HepG2 (cell line): ENCODE results near the gene ZNF687. TPM values are rescaled to one million over a fixed set of nuclear protein-coding genes. Genes with fewer than 3 reads are reported as not detected.
A peak's percentile ranks its signal among the peaks of the same experiment; 100 is the strongest.

Source experiments
- ARHGAP35 ChIP-seq: sonication (generic); formaldehyde crosslinking; IDR thresholded peaks from 2 replicates; pipeline ENCODE4 v1.9.0; 2022; ENCODE audit warnings: mild to moderate bottlenecking, inconsistent platforms, moderate library complexity, missing genetic modification reagents, borderline replicate concordance
- ASH2L ChIP-seq: fragments of 300-600, 200-600 bp; sonication (generic); IDR thresholded peaks from 2 replicates; pipeline ENCODE4 v1.7.0; 2017; ENCODE audit warnings: low read depth, mild to moderate bottlenecking, moderate library complexity, mixed read lengths, low read length; ENCODE audit not compliant: insufficient read length
- BORCS8-MEF2B ChIP-seq: sonication (generic); formaldehyde crosslinking; IDR thresholded peaks from 2 replicates; pipeline ENCODE4 v1.8.0; 2022; ENCODE audit warnings: mild to moderate bottlenecking, missing genetic modification reagents
- CHCHD3 ChIP-seq: sonication (generic); formaldehyde crosslinking; IDR thresholded peaks from 2 replicates; pipeline ENCODE4 v1.8.0; 2022; ENCODE audit warnings: mild to moderate bottlenecking, missing genetic modification reagents, moderate library complexity
- ETV5 ChIP-seq: IDR thresholded peaks from 2 replicates; pipeline ENCODE4 v1.6.1; 2018; ENCODE audit warnings: missing biosample characterization, missing genetic modification reagents, inconsistent platforms, borderline replicate concordance
- KDM6A ChIP-seq: IDR thresholded peaks from 2 replicates; pipeline ENCODE4 v1.6.1; 2016; ENCODE audit warnings: low read depth
- KLF16 ChIP-seq, 2 experiments: sonication (generic) in 1 of 2; formaldehyde crosslinking in 1 of 2; IDR thresholded peaks; 2 replicates each; pipeline versions ENCODE4 v1.6.1 to v1.8.0; 2016 to 2023; ENCODE audit warnings: missing genetic modification reagents in 2 of 2, missing compliant biosample characterization in 1 of 2
- MED1 ChIP-seq: sonication (generic); formaldehyde crosslinking; IDR thresholded peaks from 2 replicates; pipeline ENCODE4 v1.4.0; 2020; ENCODE audit warnings: missing genetic modification reagents
- NFE2L2 ChIP-seq: fragments of 150-350 bp; IDR thresholded peaks from 2 replicates; pipeline ENCODE4 v1.6.1; 2014; ENCODE audit warnings: low read length
- SMARCE1 ChIP-seq: fragments of 450-650 bp; IDR thresholded peaks from 2 replicates; pipeline ENCODE4 v1.6.1; 2017; ENCODE audit warnings: borderline replicate concordance
- SP2 ChIP-seq: sonication (generic); formaldehyde crosslinking; IDR thresholded peaks from 2 replicates; pipeline ENCODE4 v1.5.1; 2020; ENCODE audit warnings: mild to moderate bottlenecking, missing genetic modification reagents
- SUZ12 ChIP-seq: fragments of 150-350 bp; IDR thresholded peaks from 2 replicates; pipeline ENCODE4 v1.6.1; 2014; ENCODE audit warnings: low read depth, low read length
- TEAD3 ChIP-seq: optimal IDR thresholded peaks from 2 replicates; pipeline ENCODE3; 2016; ENCODE audit warnings: borderline replicate concordance
- ZBTB1 ChIP-seq: sonication (generic); formaldehyde crosslinking; IDR thresholded peaks from 2 replicates; pipeline ENCODE4 v1.4.0; 2020; ENCODE audit warnings: missing genetic modification reagents, borderline replicate concordance
- ZBTB8A ChIP-seq: sonication (generic); formaldehyde crosslinking; IDR thresholded peaks from 2 replicates; pipeline ENCODE4 v1.4.0; 2020; ENCODE audit warnings: mild to moderate bottlenecking, low read depth, missing genetic modification reagents, borderline replicate concordance
- ZMYM2 ChIP-seq: sonication (generic); formaldehyde crosslinking; IDR thresholded peaks from 2 replicates; pipeline ENCODE4 v1.8.0; 2022; ENCODE audit warnings: mild to moderate bottlenecking, missing genetic modification reagents
- ZNF230 ChIP-seq: sonication (generic); formaldehyde crosslinking; IDR thresholded peaks from 2 replicates; pipeline ENCODE4 v1.4.0; 2020; ENCODE audit warnings: mild to moderate bottlenecking, missing genetic modification reagents
- ZNF253 ChIP-seq: sonication (generic); formaldehyde crosslinking; IDR thresholded peaks from 2 replicates; pipeline ENCODE4 v1.8.0; 2022; ENCODE audit warnings: mild to moderate bottlenecking, missing genetic modification reagents, borderline replicate concordance
- ZNF274 ChIP-seq: sonication (generic); formaldehyde crosslinking; IDR thresholded peaks from 2 replicates; pipeline ENCODE4 v1.5.1; 2020; ENCODE audit warnings: mild to moderate bottlenecking, missing genetic modification reagents
- ZNF326 ChIP-seq: sonication (generic); formaldehyde crosslinking; IDR thresholded peaks from 2 replicates; pipeline ENCODE4 v1.4.0; 2020; ENCODE audit warnings: missing genetic modification reagents, borderline replicate concordance
- ZNF567 ChIP-seq: sonication (generic); formaldehyde crosslinking; IDR thresholded peaks from 2 replicates; pipeline ENCODE4 v1.8.1; 2023; ENCODE audit warnings: mild to moderate bottlenecking, missing genetic modification reagents, borderline replicate concordance
- polyA plus RNA-seq, 8 experiments: library from polyadenylated mRNA; depleted of rRNA in 3 of 8; stranded (reverse) in 7 of 8; unstranded in 1 of 8; fragments of >200 nt; fragmentation: Illumina TruSeq in 4 of 8; extraction: Trizol in 4 of 8; gene quantifications; 2 replicates each; pipeline versions ENCODE4 v1.2.1 to v1.2.3, GENCODE V29; 2011 to 2016; ENCODE audit warnings: low read depth in 4 of 8, missing spikeins in 1 of 8, mixed read lengths in 1 of 8; ENCODE audit not compliant: insufficient read depth in 1 of 8
- total RNA-seq, 5 experiments: library from RNA; depleted of rRNA; stranded (reverse); fragments of >200 nt; fragmentation: Illumina TruSeq; extraction: Trizol; gene quantifications; 2 replicates each; pipeline ENCODE4 v1.2.3, GENCODE V29; 2016; ENCODE audit warnings: low read depth in 1 of 5
- TF ChIP-seq, protein P1 (sequence below): sonication (generic); formaldehyde crosslinking; IDR thresholded peaks from 2 replicates; pipeline ENCODE4 v1.9.0; 2022; ENCODE audit warnings: low read depth, missing genetic modification reagents
- TF ChIP-seq, protein P2 (sequence below): IDR thresholded peaks from 2 replicates; pipeline ENCODE4 v1.6.1; 2016; ENCODE audit warnings: missing compliant biosample characterization, missing genetic modification reagents, borderline replicate concordance
- TF ChIP-seq, protein P3 (sequence below): sonication (generic); formaldehyde crosslinking; IDR thresholded peaks from 2 replicates; pipeline ENCODE4 v1.8.1; 2023; ENCODE audit warnings: missing genetic modification reagents, inconsistent platforms, borderline replicate concordance
- TF ChIP-seq, protein P4 (sequence below): sonication (generic); formaldehyde crosslinking; IDR thresholded peaks from 2 replicates; pipeline ENCODE4 v1.4.0; 2020; ENCODE audit warnings: mild to moderate bottlenecking, missing genetic modification reagents

ZNF687 gene
- total and polyA plus RNA-seq, 2 of the 13 experiments (the other 11 are each of a cell fraction or from before 2014, with no cell fraction given) = 14.1 to 16.5 TPM

DNA sequence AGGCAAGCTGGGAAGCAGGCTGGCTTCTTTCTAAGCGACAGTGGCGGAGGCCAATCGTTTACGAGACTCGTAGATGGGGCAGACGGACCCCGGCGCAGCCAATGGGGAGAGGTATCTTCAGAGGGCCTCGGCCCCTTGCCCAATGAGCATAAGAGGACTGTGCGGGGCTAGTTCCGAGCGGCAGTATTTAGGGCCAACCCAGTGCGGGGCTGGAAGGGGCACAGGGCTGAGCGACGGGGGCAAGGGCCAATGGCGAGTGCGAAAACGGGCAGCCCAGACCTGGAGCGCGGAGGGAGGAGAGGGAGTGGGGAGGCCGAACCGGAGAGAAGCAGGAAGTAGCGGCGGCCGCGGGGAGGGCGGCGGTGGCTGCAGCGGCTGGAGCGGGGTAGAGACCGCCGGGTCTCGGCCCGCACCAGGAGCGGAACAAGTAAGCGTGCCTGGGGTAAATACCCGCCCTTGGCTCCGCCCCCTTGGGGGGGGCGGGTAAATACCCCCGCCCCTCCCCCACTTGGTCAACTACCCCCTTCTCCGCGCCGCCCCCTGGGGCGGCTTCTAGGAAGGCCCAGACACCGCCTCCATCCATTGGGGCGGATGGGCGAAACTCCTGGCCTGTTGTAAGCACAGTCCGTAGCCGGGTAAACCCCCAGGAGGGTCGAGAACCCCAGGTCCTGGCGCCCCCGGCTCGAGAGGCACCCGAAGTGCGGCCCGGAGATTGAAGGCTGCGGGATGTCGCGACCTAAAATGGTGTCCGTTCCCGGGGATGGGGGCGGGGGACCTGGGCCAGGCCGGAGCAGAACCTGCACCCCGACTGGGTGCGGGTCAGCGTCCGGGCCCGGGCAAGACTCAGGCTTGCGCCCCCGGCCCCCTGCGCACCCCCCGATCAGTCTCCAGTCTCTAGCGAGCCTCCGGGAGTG lies at the start of gene ZNF687 (continued):
- TF ChIP-seq, protein P1, sequence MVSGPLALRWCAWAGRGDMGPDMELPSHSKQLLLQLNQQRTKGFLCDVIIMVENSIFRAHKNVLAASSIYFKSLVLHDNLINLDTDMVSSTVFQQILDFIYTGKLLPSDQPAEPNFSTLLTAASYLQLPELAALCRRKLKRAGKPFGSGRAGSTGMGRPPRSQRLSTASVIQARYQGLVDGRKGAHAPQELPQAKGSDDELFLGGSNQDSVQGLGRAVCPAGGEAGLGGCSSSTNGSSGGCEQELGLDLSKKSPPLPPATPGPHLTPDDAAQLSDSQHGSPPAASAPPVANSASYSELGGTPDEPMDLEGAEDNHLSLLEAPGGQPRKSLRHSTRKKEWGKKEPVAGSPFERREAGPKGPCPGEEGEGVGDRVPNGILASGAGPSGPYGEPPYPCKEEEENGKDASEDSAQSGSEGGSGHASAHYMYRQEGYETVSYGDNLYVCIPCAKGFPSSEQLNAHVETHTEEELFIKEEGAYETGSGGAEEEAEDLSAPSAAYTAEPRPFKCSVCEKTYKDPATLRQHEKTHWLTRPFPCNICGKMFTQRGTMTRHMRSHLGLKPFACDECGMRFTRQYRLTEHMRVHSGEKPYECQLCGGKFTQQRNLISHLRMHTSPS (CRISPR knock-in tag) = no peak
- TF ChIP-seq ZNF274 (no peak), ZNF567 (CRISPR knock-in tag) (no peak), ZBTB1 (no peak), ZNF326 (CRISPR knock-in tag) (no peak), ETV5 (CRISPR knock-in tag) (peak; percentile 51), MED1 (CRISPR knock-in tag) (peak; percentile 7; the same call in 1 of the 2 replicates), CHCHD3 (no peak), ZBTB8A (CRISPR knock-in tag) (no peak), BORCS8-MEF2B (no peak), SMARCE1 (no peak), SUZ12 (no peak), TEAD3 (CRISPR knock-in tag) (peak; percentile 50), NFE2L2 (no peak), SP2 (CRISPR knock-in tag) (peak; percentile 100), ARHGAP35 (CRISPR knock-in tag) (no peak), KDM6A (no peak), KLF16 (CRISPR knock-in tag; IDR thresholded peaks at IDR 0.05) (peak in 1 of 2 experiments; percentile 10; a peak in 1 of 4 replicates), ZNF230 (no peak), ZMYM2 (no peak), ZNF253 (CRISPR knock-in tag) (no peak), ASH2L (peak; percentile 7)
- TF ChIP-seq, protein P2, sequence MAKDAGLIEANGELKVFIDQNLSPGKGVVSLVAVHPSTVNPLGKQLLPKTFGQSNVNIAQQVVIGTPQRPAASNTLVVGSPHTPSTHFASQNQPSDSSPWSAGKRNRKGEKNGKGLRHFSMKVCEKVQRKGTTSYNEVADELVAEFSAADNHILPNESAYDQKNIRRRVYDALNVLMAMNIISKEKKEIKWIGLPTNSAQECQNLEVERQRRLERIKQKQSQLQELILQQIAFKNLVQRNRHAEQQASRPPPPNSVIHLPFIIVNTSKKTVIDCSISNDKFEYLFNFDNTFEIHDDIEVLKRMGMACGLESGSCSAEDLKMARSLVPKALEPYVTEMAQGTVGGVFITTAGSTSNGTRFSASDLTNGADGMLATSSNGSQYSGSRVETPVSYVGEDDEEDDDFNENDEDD (CRISPR knock-in tag) = 0 out of 2 replicates have a peak, but pooled peaks have one; percentile 14
- TF ChIP-seq, protein P3, sequence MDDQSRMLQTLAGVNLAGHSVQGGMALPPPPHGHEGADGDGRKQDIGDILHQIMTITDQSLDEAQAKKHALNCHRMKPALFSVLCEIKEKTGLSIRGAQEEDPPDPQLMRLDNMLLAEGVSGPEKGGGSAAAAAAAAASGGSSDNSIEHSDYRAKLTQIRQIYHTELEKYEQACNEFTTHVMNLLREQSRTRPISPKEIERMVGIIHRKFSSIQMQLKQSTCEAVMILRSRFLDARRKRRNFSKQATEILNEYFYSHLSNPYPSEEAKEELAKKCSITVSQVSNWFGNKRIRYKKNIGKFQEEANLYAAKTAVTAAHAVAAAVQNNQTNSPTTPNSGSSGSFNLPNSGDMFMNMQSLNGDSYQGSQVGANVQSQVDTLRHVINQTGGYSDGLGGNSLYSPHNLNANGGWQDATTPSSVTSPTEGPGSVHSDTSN (CRISPR knock-in tag) = peak; percentile 99
- TF ChIP-seq, protein P4, sequence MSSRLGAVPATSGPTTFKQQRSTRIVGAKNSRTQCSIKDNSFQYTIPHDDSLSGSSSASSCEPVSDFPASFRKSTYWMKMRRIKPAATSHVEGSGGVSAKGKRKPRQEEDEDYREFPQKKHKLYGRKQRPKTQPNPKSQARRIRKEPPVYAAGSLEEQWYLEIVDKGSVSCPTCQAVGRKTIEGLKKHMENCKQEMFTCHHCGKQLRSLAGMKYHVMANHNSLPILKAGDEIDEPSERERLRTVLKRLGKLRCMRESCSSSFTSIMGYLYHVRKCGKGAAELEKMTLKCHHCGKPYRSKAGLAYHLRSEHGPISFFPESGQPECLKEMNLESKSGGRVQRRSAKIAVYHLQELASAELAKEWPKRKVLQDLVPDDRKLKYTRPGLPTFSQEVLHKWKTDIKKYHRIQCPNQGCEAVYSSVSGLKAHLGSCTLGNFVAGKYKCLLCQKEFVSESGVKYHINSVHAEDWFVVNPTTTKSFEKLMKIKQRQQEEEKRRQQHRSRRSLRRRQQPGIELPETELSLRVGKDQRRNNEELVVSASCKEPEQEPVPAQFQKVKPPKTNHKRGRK (CRISPR knock-in tag) = no peak
